Sigmoid colon (tissue), 4 donors: ENCODE measurements around the gene RNASEH2B.

Experiments used
- EP300 ChIP-seq, 4 donors: sonication (generic); formaldehyde crosslinking; IDR thresholded peaks; one replicate each; pipeline ENCODE4 v1.6.1; 2017; ENCODE audit warnings: antibody characterized with exemption in 4 of 4
- POLR2AphosphoS5 ChIP-seq, 4 donors: sonication (generic); formaldehyde crosslinking; IDR thresholded peaks; one replicate each; pipeline ENCODE4 v1.6.1; 2017; ENCODE audit warnings: antibody characterized with exemption in 4 of 4
- TF ChIP-seq, protein P1 (sequence below), 4 experiments: fragments of 450-650 bp in 3 of 4; fragments of 200-600 bp in 1 of 4; IDR thresholded peaks; one replicate each; pipeline ENCODE4 v1.5.1; 2016 to 2019; ENCODE audit warnings: antibody characterized with exemption in 4 of 4, mild to moderate bottlenecking in 3 of 4, moderate library complexity in 2 of 4

DNA sequence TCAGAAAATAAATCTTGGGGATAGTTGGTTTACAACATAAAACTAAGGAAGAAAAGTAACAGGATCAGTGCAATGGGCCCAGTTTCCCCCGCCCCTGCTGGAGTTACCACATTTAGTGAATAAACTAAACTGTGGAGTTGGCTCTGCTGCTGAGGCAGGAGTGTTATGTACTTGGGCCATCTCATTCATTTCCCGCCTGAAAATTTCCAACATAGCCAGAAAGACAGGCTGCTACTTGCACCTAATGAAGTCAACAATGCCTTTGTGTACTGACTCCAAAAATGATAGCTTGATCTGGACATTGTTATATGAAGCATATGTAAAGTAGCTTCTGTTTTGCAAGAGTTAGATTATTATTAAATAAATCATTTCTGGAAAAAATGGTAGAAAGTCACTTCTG lies 7.9 kb upstream of the RNASEH2B start:
- TF ChIP-seq POLR2AphosphoS5 (IDR thresholded peaks at IDR 0.05) (no peak), EP300 (IDR thresholded peaks at IDR 0.05) (no peak)
- TF ChIP-seq, protein P1, sequence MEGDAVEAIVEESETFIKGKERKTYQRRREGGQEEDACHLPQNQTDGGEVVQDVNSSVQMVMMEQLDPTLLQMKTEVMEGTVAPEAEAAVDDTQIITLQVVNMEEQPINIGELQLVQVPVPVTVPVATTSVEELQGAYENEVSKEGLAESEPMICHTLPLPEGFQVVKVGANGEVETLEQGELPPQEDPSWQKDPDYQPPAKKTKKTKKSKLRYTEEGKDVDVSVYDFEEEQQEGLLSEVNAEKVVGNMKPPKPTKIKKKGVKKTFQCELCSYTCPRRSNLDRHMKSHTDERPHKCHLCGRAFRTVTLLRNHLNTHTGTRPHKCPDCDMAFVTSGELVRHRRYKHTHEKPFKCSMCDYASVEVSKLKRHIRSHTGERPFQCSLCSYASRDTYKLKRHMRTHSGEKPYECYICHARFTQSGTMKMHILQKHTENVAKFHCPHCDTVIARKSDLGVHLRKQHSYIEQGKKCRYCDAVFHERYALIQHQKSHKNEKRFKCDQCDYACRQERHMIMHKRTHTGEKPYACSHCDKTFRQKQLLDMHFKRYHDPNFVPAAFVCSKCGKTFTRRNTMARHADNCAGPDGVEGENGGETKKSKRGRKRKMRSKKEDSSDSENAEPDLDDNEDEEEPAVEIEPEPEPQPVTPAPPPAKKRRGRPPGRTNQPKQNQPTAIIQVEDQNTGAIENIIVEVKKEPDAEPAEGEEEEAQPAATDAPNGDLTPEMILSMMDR (IDR thresholded peaks at IDR 0.05), result no peak
